Thymus (tissue), 11 donors: ENCODE data around the gene TMEM134. TPM values are rescaled to one million over a fixed set of nuclear protein-coding genes. Genes with fewer than 3 reads are reported as not detected.
A peak's percentile ranks its signal among the peaks of the same experiment; 100 is the strongest.

ENCODE experiments used
- DNase-seq, 9 donors: peaks; one replicate each; pipeline ENCODE4 v3.0.0-alpha.2; 2013; ENCODE audit warnings: low spot score in 9 of 9, low read depth in 6 of 9, missing footprints in 1 of 9
- H3K27ac ChIP-seq, 2 donors: one replicate each; pipeline ENCODE4 v1.5.1; 2013; ENCODE audit warnings: control low read depth in 1 of 2, low read depth in 1 of 2, low read length in 1 of 2, mild to moderate bottlenecking in 1 of 2, moderate library complexity in 1 of 2
- H3K27me3 ChIP-seq, 2 donors: one replicate each; pipeline ENCODE4 v1.5.1; 2013; ENCODE audit warnings: low read length in 1 of 2; ENCODE audit not compliant: control insufficient read depth in 2 of 2, insufficient read depth in 1 of 2
- H3K36me3 ChIP-seq, 2 donors: one replicate each; pipeline ENCODE4 v1.5.1; 2013; ENCODE audit warnings: low read length in 1 of 2, mild to moderate bottlenecking in 1 of 2, moderate library complexity in 1 of 2; ENCODE audit not compliant: control insufficient read depth in 2 of 2, insufficient read depth in 2 of 2
- H3K4me1 ChIP-seq, 2 donors: one replicate each; pipeline ENCODE4 v1.5.1; 2013; ENCODE audit warnings: low read length in 2 of 2; ENCODE audit not compliant: control insufficient read depth in 2 of 2, insufficient read depth in 2 of 2
- H3K4me3 ChIP-seq, 2 donors: one replicate each; pipeline ENCODE4 v1.5.1; 2013; ENCODE audit warnings: low read length in 2 of 2, control low read depth in 1 of 2, mild to moderate bottlenecking in 1 of 2
- H3K9me3 ChIP-seq, 2 donors: one replicate each; pipeline ENCODE4 v1.5.1; 2013; ENCODE audit warnings: low read length in 1 of 2, mild to moderate bottlenecking in 1 of 2; ENCODE audit not compliant: control insufficient read depth in 2 of 2, insufficient read depth in 1 of 2
- WGBS: extraction: QIAGEN DNeasy Blood & Tissue Kit; methylation state at CpG from one replicate; pipeline ENCODE4 v1.1.7; 2013; 5-methylcytosine and 5-hydroxymethylcytosine counted together
- polyA plus RNA-seq: library from polyadenylated mRNA; stranded (reverse); fragments of 200-250 nt; gene quantifications from one replicate; pipeline ENCODE4 v1.2.3, GENCODE V29; 2013
- total RNA-seq: library from RNA; stranded (reverse); fragments of 120-200 nt; gene quantifications from one replicate; pipeline ENCODE4 v1.2.4, GENCODE V29; 2013
- donor health status: healthy.

The TMEM134 gene
- total and polyA plus RNA-seq, 2 donors: 17.3 to 96.3 TPM

GRCh38 chr11:67437082-67437808 is 31.8 kb downstream of the TMEM134 start, which contains the start of gene PTPRCAP:
Gene PTPRCAP, minus strand, starts transcription at chr11:67437682. Its CDS starts 63 bp downstream, at chr11:67437619.
- Histone ChIP-seq H3K27me3 (no peaks in the 10 kb centered on the region), H3K4me3 (peak within 1 kb of the TSS; percentile 91 to 96), H3K36me3 (peaks cover 51 to 56% of the 10 kb centered on the region in 2 donors), H3K27ac (peak within 1 kb of the TSS; percentile 94 to 98), H3K4me1 (peaks cover 54 to 82% of the 10 kb centered on the region in 2 donors), H3K9me3 (peaks cover 0 to 7% of the 10 kb centered on the region in 2 donors)
- 3% methylated on average over 26 of the region's 26 CpGs for WGBS
- peak in 7 of 9 donors; percentile 59 to 90 (median 79) for DNase-seq

GRCh38 chr11:67436459-67437081 is 32.5 kb downstream of the TMEM134 start:
- Histone ChIP-seq H3K4me3 (peak overlapping the region; percentile 91 to 96), H3K9me3 (peaks cover 0 to 6% of the 10 kb centered on the region in 2 donors), H3K36me3 (peaks cover 54 to 63% of the 10 kb centered on the region in 2 donors), H3K4me1 (peaks cover 53 to 82% of the 10 kb centered on the region in 2 donors), H3K27me3 (no peaks in the 10 kb centered on the region), H3K27ac (peak overlapping the region; percentile 90 to 94)
- peak in 6 of 9 donors; percentile 66 to 88 (median 76) for DNase-seq
- 4% methylated on average over 6 of the region's 6 CpGs for WGBS

- Histone ChIP-seq H3K4me1 (peaks cover 48 to 84% of the 10 kb centered on the region in 2 donors), H3K27ac (peak overlapping the region; percentile 90 to 94), H3K4me3 (peak overlapping the region; percentile 91 to 96)
Measured at GRCh38 chr11:67435727-67436458, 33.2 kb downstream of the TMEM134 start.

GRCh38 chr11:67435031-67435726 is 33.9 kb downstream of the TMEM134 start:
- DNase-seq: no peak
- Histone ChIP-seq H3K9me3 (peaks cover 0 to 6% of the 10 kb centered on the region in 2 donors), H3K36me3 (peaks cover 59 to 64% of the 10 kb centered on the region in 2 donors), H3K27ac (peak overlapping the region; percentile 20 to 94), H3K27me3 (no peaks in the 10 kb centered on the region), H3K4me1 (peaks cover 47 to 81% of the 10 kb centered on the region in 2 donors), H3K4me3 (peak overlapping the region; percentile 91 to 96)
- WGBS: 85% methylated on average over 26 of the region's 26 CpGs

More at GRCh38 chr11:67435727-67436458, 33.2 kb downstream of the TMEM134 start:
- H3K36me3 ChIP-seq: peaks cover 58 to 63% of the 10 kb centered on the region in 2 donors
- peaks cover 0 to 6% of the 10 kb centered on the region in 2 donors for H3K9me3 ChIP-seq
- H3K27me3 ChIP-seq: no peaks in the 10 kb centered on the region
- DNase-seq: no peak
- WGBS: 92% methylated on average over 38 of the region's 38 CpGs

GRCh38 chr11:67434395-67434881 is 34.6 kb downstream of the TMEM134 start:
- Histone ChIP-seq H3K9me3 (peaks cover 0 to 4% of the 10 kb centered on the region in 2 donors), H3K4me1 (peaks cover 46 to 80% of the 10 kb centered on the region in 2 donors), H3K27me3 (no peaks in the 10 kb centered on the region), H3K36me3 (peaks cover 64 to 68% of the 10 kb centered on the region in 2 donors), H3K27ac (peak overlapping the region; percentile 22 to 94), H3K4me3 (no peak overlapping the region)
- 91% methylated on average over 23 of the region's 23 CpGs for WGBS
- no peak for DNase-seq

- Histone ChIP-seq H3K4me1 (peaks cover 44 to 80% of the 10 kb centered on the region in 2 donors), H3K27ac (peak overlapping the region in 1 of 2 donors; percentile 14), H3K36me3 (peaks cover 60 to 67% of the 10 kb centered on the region in 2 donors), H3K9me3 (peaks cover 0 to 4% of the 10 kb centered on the region in 2 donors), H3K27me3 (no peaks in the 10 kb centered on the region), H3K4me3 (no peak overlapping the region)
- no peak for DNase-seq
- 95% methylated on average over 22 of the region's 22 CpGs for WGBS
Measured at GRCh38 chr11:67433536-67434394, 35.3 kb downstream of the TMEM134 start.

- H3K4me1 ChIP-seq: peaks cover 35 to 73% of the 10 kb centered on the region in 2 donors
- H3K27me3 ChIP-seq: no peaks in the 10 kb centered on the region
- H3K4me3 ChIP-seq: no peak overlapping the region
- no peak for DNase-seq
- peaks cover 0 to 4% of the 10 kb centered on the region in 2 donors for H3K9me3 ChIP-seq
- H3K36me3 ChIP-seq: peaks cover 60 to 67% of the 10 kb centered on the region in 2 donors
- H3K27ac ChIP-seq: peak overlapping the region; percentile 25 to 30
- 94% methylated on average over 22 of the region's 22 CpGs for WGBS
Measured at GRCh38 chr11:67432655-67433349, 36.2 kb downstream of the TMEM134 start.
